CD4-positive, alpha-beta T cell treated with Interleukin-10 for 1 hour (primary cell): ENCODE results near the gene BAHCC1.

Source experiments
- DNase-seq: peaks from one replicate; pipeline ENCODE4 v3.0.0-alpha.2; 2020

Gene BAHCC1

GRCh38 chr17:81387100-81388090 is 7.9 kb upstream of the BAHCC1 start:
- DNase-seq = peak; percentile 48

- DNase-seq = no peak
Measured at GRCh38 chr17:81388091-81388611, 7.1 kb upstream of the BAHCC1 start.

- DNase-seq = no peak
Measured at GRCh38 chr17:81388612-81389367, 6.5 kb upstream of the BAHCC1 start.

GRCh38 chr17:81389585-81389984 is 5.7 kb upstream of the BAHCC1 start:
- no peak for DNase-seq

GRCh38 chr17:81390029-81390872 is 5.0 kb upstream of the BAHCC1 start:
- no peak for DNase-seq

- DNase-seq = no peak
Measured at GRCh38 chr17:81390873-81391255, 4.4 kb upstream of the BAHCC1 start.

- DNase-seq = no peak
Measured at GRCh38 chr17:81391293-81391935, 3.8 kb upstream of the BAHCC1 start.

GRCh38 chr17:81391936-81392908 is 3.0 kb upstream of the BAHCC1 start:
- no peak for DNase-seq

- no peak for DNase-seq
Measured at GRCh38 chr17:81392909-81393654, 2.2 kb upstream of the BAHCC1 start.

- DNase-seq = peak; percentile 68
Measured at GRCh38 chr17:81393684-81394376, 1.4 kb upstream of the BAHCC1 start.

- no peak for DNase-seq
Measured at GRCh38 chr17:81394377-81394920, 808 bp upstream of the BAHCC1 start.

- DNase-seq = no peak
Measured at GRCh38 chr17:81395600-81396277, 482 bp downstream of the BAHCC1 start.

GRCh38 chr17:81396278-81396721 is 1.0 kb downstream of the BAHCC1 start:
- no peak for DNase-seq

GRCh38 chr17:81396722-81397313 is 1.6 kb downstream of the BAHCC1 start:
- peak; percentile 43 for DNase-seq

GRCh38 chr17:81397314-81398175 is 2.3 kb downstream of the BAHCC1 start:
- DNase-seq = no peak

- DNase-seq = no peak
Measured at GRCh38 chr17:81398176-81398831, 3.0 kb downstream of the BAHCC1 start.
